GM12878 (cell line): ENCODE results near the gene LDLRAD4. TPM values are rescaled to one million over a fixed set of nuclear protein-coding genes. Genes with fewer than 3 reads are reported as not detected.

Experiments
- ATAC-seq: fragments of 200-7000 bp; cut with Tn5 transposase; 3 replicates; pipeline ENCODE4 v1.9.1; 2020; ENCODE audit warnings: mild to moderate bottlenecking, moderate library complexity
- BruUV-seq: library from RNA; stranded (reverse); fragments of 400-500 nt; replicated peaks from 2 replicates; lab custom pipeline; 2021; lab: Mats Ljungman, UMichigan
- CTCF ChIA-PET: fragments of 300-600 bp; sonication (Branson Sonifier 250); formaldehyde crosslinking; extraction: SDS; loops from one replicate; lab custom pipeline; 2021; ENCODE audit warnings: inconsistent platforms; lab: Yijun Ruan, JAX
- POLR2A ChIA-PET: fragments of 350-600 bp; formaldehyde crosslinking; extraction: SDS; loops from one replicate; lab custom pipeline; 2021; ENCODE audit warnings: inconsistent platforms; lab: Charles Lee
- RAD21 ChIA-PET: fragments of 300-600 bp; sonication (Branson Sonifier 250); formaldehyde crosslinking; loops from one replicate; lab custom pipeline; 2023; ENCODE audit warnings: antibody characterized with exemption; ENCODE audit not compliant: unreplicated experiment; lab: Charles Lee
- SMC1A ChIA-PET: fragments of 300-600 bp; sonication (Branson Sonifier 250); formaldehyde crosslinking; loops from one replicate; lab custom pipeline; 2023; ENCODE audit not compliant: unreplicated experiment, uncharacterized antibody; lab: Charles Lee
- DNase-seq: peaks from one replicate; pipeline ENCODE4 v3.0.0-alpha.2; 2011; ENCODE audit warnings: low read depth, low spot score
- FAIRE-seq: peaks from 3 replicates; lab custom pipeline; 2011; peaks lifted over from hg19 to GRCh38; lab: Jason Lieb, UNC
- H2AFZ ChIP-seq: 2 replicates; pipeline ENCODE4 v1.6.0; 2011; ENCODE audit warnings: low read depth, low read length, control low read depth; ENCODE audit not compliant: control insufficient read depth
- H3K27ac ChIP-seq: 2 replicates; pipeline ENCODE4 v1.5.1; 2011; ENCODE audit warnings: control low read depth; ENCODE audit not compliant: control insufficient read depth, insufficient read depth
- H3K27me3 ChIP-seq, 2 experiments: replicated peaks in 1 of 2; 2 replicates each; pipeline versions ENCODE4 v1.6.0 to v1.6.1; 2011; ENCODE audit warnings: low read length in 1 of 2; ENCODE audit not compliant: control insufficient read depth in 2 of 2, insufficient read depth in 2 of 2
- H3K36me3 ChIP-seq, 2 experiments: 2 replicates each; pipeline ENCODE4 v1.5.1; 2011; ENCODE audit warnings: low read length in 1 of 2; ENCODE audit not compliant: control insufficient read depth in 2 of 2, insufficient read depth in 2 of 2
- H3K4me1 ChIP-seq: 2 replicates; pipeline ENCODE4 v1.6.1; 2011; ENCODE audit warnings: mild to moderate bottlenecking, low read length, moderate library complexity, mixed read lengths; ENCODE audit not compliant: control insufficient read depth, insufficient read depth
- H3K4me2 ChIP-seq: 2 replicates; pipeline ENCODE4 v1.6.0; 2011; ENCODE audit warnings: control low read depth; ENCODE audit not compliant: control insufficient read depth, insufficient read depth
- H3K4me3 ChIP-seq: fragments of 200-600 bp; sonication (generic); 2 replicates; pipeline ENCODE4 v1.5.1; 2016
- H3K79me2 ChIP-seq: 2 replicates; pipeline ENCODE4 v1.6.0; 2011; ENCODE audit warnings: low read length; ENCODE audit not compliant: control insufficient read depth, insufficient read depth
- H3K9ac ChIP-seq: 2 replicates; pipeline ENCODE4 v1.8.0; 2011; ENCODE audit warnings: low read length, control low read depth, mixed read lengths; ENCODE audit not compliant: control insufficient read depth, insufficient read depth
- H3K9me3 ChIP-seq: replicated peaks from 3 replicates; pipeline ENCODE4 v1.5.1; 2011; ENCODE audit warnings: mild to moderate bottlenecking, low read length; ENCODE audit not compliant: control insufficient read depth, insufficient read depth
- H4K20me1 ChIP-seq: 2 replicates; pipeline ENCODE4 v1.6.0; 2011; ENCODE audit not compliant: control insufficient read depth, insufficient read depth
- BHLHE40 ChIP-seq, 2 experiments: fragments of 450-650 bp in 1 of 2; IDR thresholded peaks; 2 replicates each; pipeline ENCODE4 v1.6.1; 2011 to 2017; ENCODE audit warnings: low read depth in 2 of 2, borderline replicate concordance in 1 of 2, improper control_type of control experiment in 1 of 2, low read length in 1 of 2, mild to moderate bottlenecking in 1 of 2
- CEBPB ChIP-seq, 2 experiments: fragments of 150-350 bp in 1 of 2; IDR thresholded peaks; 2 replicates each; pipeline ENCODE4 v1.6.1; 2012 to 2014; ENCODE audit warnings: low read depth in 2 of 2, low read length in 2 of 2, borderline replicate concordance in 1 of 2, inconsistent platforms in 1 of 2
- JUNB ChIP-seq: IDR thresholded peaks from 2 replicates; pipeline ENCODE4 v1.6.1; 2016; ENCODE audit warnings: antibody characterized with exemption, mild to moderate bottlenecking
- KAT2A ChIP-seq: conservative IDR thresholded peaks from 2 replicates; pipeline ENCODE4 v1.6.1; 2011; ENCODE audit warnings: low read depth, low read length; ENCODE audit not compliant: control insufficient read depth
- MXI1 ChIP-seq: fragments of 150-350 bp; IDR thresholded peaks from 2 replicates; pipeline ENCODE4 v1.6.1; 2011; ENCODE audit warnings: low read depth, mild to moderate bottlenecking, inconsistent platforms, low read length, improper control_type of control experiment
- RAD51 ChIP-seq: fragments of 450-650 bp; IDR thresholded peaks from 2 replicates; pipeline ENCODE4 v1.6.1; 2016; ENCODE audit warnings: moderate library complexity, mild to moderate bottlenecking, inconsistent platforms
- SMC3 ChIP-seq: IDR thresholded peaks from 2 replicates; pipeline ENCODE4 v1.6.1; 2011; ENCODE audit warnings: low read length, improper control_type of control experiment, borderline replicate concordance
- SPI1 ChIP-seq: IDR thresholded peaks from 2 replicates; pipeline ENCODE4 v1.6.1; 2011; ENCODE audit warnings: low read depth, mild to moderate bottlenecking, low read length, moderate library complexity, borderline replicate concordance; ENCODE audit not compliant: insufficient read depth
- ZNF207 ChIP-seq: fragments of 450-650 bp; IDR thresholded peaks from 2 replicates; pipeline ENCODE4 v1.6.1; 2014; ENCODE audit warnings: antibody characterized with exemption, mild to moderate bottlenecking, borderline replicate concordance
- ZNF217 ChIP-seq: fragments of 450-650 bp; IDR thresholded peaks from 2 replicates; pipeline ENCODE4 v1.6.1; 2017; ENCODE audit warnings: antibody characterized with exemption, mild to moderate bottlenecking
- ZNF592 ChIP-seq: fragments of 450-650 bp; IDR thresholded peaks from 2 replicates; pipeline ENCODE4 v1.6.1; 2017; ENCODE audit warnings: mild to moderate bottlenecking, moderate library complexity
- WGBS: methylation state at CpG from one replicate; pipeline ENCODE4 v1.1.6; 2016; ENCODE audit warnings: low lambda C conversion rate; ENCODE audit not compliant: insufficient replicate concordance, insufficient coverage; ENCODE audit errors: missing lambda C conversion rate; 5-methylcytosine and 5-hydroxymethylcytosine counted together
- in situ Hi-C: fragments of 300-500 bp; cut with MboI; formaldehyde crosslinking; loops from 9 replicates; pipeline ENCODE4 v1.14.3; 2018; ENCODE audit warnings: mixed read lengths
- intact Hi-C: fragments of 100-400 bp; cut with micrococcal nuclease; formaldehyde crosslinking; loops from one replicate; pipeline ENCODE4 v1.14.2; 2022; ENCODE audit not compliant: unreplicated experiment
- polyA plus RNA-seq, 11 experiments: library from polyadenylated mRNA; depleted of rRNA in 4 of 11; unstranded in 6 of 11; stranded (reverse) in 5 of 11; fragments of >200 nt; fragmentation: Nextera tagmentation in 4 of 11; fragmentation: Illumina TruSeq in 1 of 11; extraction: Ambion mirVana in 4 of 11; extraction: Trizol in 1 of 11; gene quantifications; 1 replicate in 1 of 11; 2 replicates in 10 of 11; pipeline versions ENCODE4 v1.2.1 to v1.2.3, GENCODE V29; 2011 to 2016; ENCODE audit warnings: inconsistent platforms in 2 of 11, missing spikeins in 2 of 11, low read depth in 1 of 11
- total RNA-seq, 4 experiments: library from RNA; depleted of rRNA in 3 of 4; stranded (reverse); fragments of >200 nt in 3 of 4; fragmentation: Illumina TruSeq in 1 of 4; extraction: Trizol in 1 of 4; gene quantifications; 2 replicates each; pipeline versions ENCODE4 v1.2.1 to v1.2.3, GENCODE V29; 2013 to 2021
- TF ChIP-seq, protein P1 (sequence below): IDR thresholded peaks from 2 replicates; pipeline ENCODE4 v1.6.1; 2012; ENCODE audit warnings: low read depth, low read length, improper control_type of control experiment

Gene LDLRAD4
- total and polyA plus RNA-seq, 10 of the 15 experiments (the other 5 are each of a cell fraction or from before 2014, with no cell fraction given) = 2.7 to 16.8 (median 11.2) TPM

- POLR2A ChIA-PET = no interaction called here
- DNase-seq = no peak
- H3K4me3 ChIP-seq = no peak overlapping the region
These were observed 281.2 kb downstream of the LDLRAD4 start for GRCh38 chr18:13499803-13500202.

DNA sequence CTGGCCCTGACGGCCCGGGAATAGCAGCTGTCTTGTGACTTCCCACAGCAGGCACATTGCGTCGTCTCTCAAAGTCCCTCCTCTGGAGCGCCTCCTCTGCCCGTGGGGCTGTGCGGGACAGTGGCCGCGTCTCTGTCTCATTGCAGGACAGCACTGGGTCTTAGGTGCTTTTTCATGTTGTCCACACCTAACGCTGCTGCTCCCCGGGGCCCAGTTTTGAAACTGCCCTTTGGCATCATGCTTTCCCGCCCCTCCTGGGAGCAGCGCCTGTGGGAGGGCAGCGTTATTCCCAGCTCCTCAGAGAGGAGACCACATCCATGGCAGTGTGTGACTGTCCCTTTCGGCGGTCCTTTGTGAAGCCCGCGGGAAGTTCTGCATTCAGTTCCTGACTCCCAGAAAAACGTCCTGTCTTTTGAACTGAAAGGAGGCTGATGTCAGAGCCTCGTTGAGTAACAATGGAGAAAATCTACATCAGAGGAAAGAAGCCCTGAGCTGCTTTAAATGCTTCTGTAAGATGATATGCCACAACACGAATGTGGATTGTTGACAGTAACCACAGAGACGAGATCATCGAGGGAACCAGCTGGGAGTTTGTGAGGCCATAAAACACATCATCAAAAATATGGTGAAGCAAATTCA lies 281.8 kb downstream of the LDLRAD4 start:
- 70% methylated on average over 23 of the region's 23 CpGs for WGBS
- in situ Hi-C loops = no loop called here
- peaks cover 12% of the 10 kb centered on the region for H3K4me1 ChIP-seq
- TF ChIP-seq, protein P1, sequence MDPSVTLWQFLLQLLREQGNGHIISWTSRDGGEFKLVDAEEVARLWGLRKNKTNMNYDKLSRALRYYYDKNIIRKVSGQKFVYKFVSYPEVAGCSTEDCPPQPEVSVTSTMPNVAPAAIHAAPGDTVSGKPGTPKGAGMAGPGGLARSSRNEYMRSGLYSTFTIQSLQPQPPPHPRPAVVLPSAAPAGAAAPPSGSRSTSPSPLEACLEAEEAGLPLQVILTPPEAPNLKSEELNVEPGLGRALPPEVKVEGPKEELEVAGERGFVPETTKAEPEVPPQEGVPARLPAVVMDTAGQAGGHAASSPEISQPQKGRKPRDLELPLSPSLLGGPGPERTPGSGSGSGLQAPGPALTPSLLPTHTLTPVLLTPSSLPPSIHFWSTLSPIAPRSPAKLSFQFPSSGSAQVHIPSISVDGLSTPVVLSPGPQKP = no peak
- TF ChIP-seq KAT2A (no peak), ZNF207 (no peak), RAD51 (no peak), ZNF217 (no peak), BHLHE40 (IDR thresholded peaks at IDR 0.05; ENCODE audit: borderline replicate concordance in 1 of 2, low read depth in 2 of 2, low read length in 1 of 2) (no peak), SMC3 (no peak), CEBPB (IDR thresholded peaks at IDR 0.05; ENCODE audit: borderline replicate concordance in 1 of 2, low read depth in 2 of 2, low read length in 2 of 2) (no peak), MXI1 (no peak), ZNF592 (no peak), SPI1 (no peak)

More at GRCh38 chr18:13499803-13500202, 281.2 kb downstream of the LDLRAD4 start:
- Histone ChIP-seq H3K36me3 (no peaks in the 10 kb centered on the region), H3K9me3 (no peaks in the 10 kb centered on the region; the same call in 2 of the 3 replicates), H3K27ac (no peak overlapping the region), H3K27me3 (peaks cover 0 to 4% of the 10 kb centered on the region in 2 experiments; a peak in 2 of 4 replicates), H4K20me1 (no peaks in the 10 kb centered on the region), H3K4me2 (no peak overlapping the region), H3K79me2 (no peaks in the 10 kb centered on the region), H3K4me1 (peaks cover 12% of the 10 kb centered on the region), H3K9ac (no peak overlapping the region), H2AFZ (no peak overlapping the region)
- SMC1A ChIA-PET = no interaction called here
- FAIRE-seq (no peak), ATAC-seq (no peak)
- in situ Hi-C loops = no loop called here
- intact Hi-C loops = no loop called here
- RAD21 ChIA-PET = no interaction called here
- 92% methylated on average over 5 of the region's 5 CpGs for WGBS
- CTCF ChIA-PET = no interaction called here
- no peak for TF ChIP-seq JUNB
- BruUV-seq = no TSS peak

More for the DNA sequence above, 281.8 kb downstream of the LDLRAD4 start:
- FAIRE-seq (no peak), DNase-seq (no peak), ATAC-seq (no peak)
- H3K27ac ChIP-seq = no peak overlapping the region
- RAD21 ChIA-PET = no interaction called here
- H3K4me3 ChIP-seq = no peak overlapping the region
- POLR2A ChIA-PET = no interaction called here
- no peaks in the 10 kb centered on the region; the same call in 2 of the 3 replicates for H3K9me3 ChIP-seq
- H3K27me3 ChIP-seq = peaks cover 0 to 4% of the 10 kb centered on the region in 2 experiments; a peak in 2 of 4 replicates
- H2AFZ ChIP-seq = no peak overlapping the region
- intact Hi-C loops = no loop called here
- no peaks in the 10 kb centered on the region for H3K36me3 ChIP-seq
- SMC1A ChIA-PET = no interaction called here
- no peaks in the 10 kb centered on the region for H4K20me1 ChIP-seq
- no peaks in the 10 kb centered on the region for H3K79me2 ChIP-seq
- no TSS peak for BruUV-seq
- H3K4me2 ChIP-seq = no peak overlapping the region
- CTCF ChIA-PET = no interaction called here
- no peak overlapping the region for H3K9ac ChIP-seq
